ENCODE results near the gene MACROD2.
"Not testable (repeated sequence)": the region's sequence is repeated elsewhere in the genome, so short reads cannot be mapped to it uniquely, and the experiment has no call there.

DNA sequence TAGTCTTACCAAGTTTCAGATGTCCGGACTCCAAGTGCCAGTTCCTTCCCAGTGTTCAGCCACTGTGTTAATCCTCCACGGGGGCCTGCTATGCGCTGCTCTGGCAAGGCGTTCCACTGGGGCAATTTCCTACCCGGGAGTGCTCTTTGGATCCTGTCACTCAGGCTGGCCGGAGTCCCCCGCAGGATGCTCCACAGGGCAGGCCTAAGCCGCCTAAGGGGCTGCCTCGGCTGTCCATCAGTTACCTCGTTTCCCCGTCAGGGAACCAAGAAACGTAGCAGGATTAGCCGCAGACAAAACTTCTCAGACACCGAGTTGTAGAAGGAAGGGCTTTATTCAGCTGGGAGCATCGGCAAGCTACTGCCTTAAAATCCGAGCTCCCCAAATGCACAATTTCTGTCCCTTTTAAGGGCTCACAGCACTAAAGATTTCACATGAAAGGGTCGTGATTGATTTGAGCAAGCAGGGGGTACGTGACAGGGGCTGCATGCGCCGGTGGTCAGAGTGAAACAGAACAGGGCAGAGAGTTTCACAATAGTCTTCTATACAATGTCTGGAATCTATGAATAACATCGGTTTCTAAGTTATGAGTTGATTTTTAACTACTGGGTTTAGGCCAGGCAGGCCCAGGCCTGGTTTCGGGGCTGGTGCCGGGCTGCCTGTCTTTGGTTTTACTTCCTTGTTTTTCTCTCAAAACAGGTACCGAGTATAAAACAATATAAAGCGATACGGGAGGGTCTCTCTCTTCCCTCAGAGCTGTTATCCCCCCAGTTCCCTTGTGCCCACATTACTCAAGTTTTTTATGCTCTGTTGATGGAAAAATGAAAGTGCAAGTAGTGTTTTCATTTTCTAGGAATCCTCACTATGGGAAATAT lies 1990.4 kb downstream of the MACROD2 start:
- TF ChIP-seq, protein P1, sequence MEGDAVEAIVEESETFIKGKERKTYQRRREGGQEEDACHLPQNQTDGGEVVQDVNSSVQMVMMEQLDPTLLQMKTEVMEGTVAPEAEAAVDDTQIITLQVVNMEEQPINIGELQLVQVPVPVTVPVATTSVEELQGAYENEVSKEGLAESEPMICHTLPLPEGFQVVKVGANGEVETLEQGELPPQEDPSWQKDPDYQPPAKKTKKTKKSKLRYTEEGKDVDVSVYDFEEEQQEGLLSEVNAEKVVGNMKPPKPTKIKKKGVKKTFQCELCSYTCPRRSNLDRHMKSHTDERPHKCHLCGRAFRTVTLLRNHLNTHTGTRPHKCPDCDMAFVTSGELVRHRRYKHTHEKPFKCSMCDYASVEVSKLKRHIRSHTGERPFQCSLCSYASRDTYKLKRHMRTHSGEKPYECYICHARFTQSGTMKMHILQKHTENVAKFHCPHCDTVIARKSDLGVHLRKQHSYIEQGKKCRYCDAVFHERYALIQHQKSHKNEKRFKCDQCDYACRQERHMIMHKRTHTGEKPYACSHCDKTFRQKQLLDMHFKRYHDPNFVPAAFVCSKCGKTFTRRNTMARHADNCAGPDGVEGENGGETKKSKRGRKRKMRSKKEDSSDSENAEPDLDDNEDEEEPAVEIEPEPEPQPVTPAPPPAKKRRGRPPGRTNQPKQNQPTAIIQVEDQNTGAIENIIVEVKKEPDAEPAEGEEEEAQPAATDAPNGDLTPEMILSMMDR (IDR thresholded peaks at IDR 0.05) = not testable (repeated sequence)
- TF ChIP-seq POLR2A (IDR thresholded peaks at IDR 0.05) = not testable (repeated sequence)

All from body of pancreas (tissue), 4 donors.